Measurements from ENCODE around the gene HS2ST1.
"Not testable (repeated sequence)": the region's sequence is repeated elsewhere in the genome, so short reads cannot be mapped to it uniquely, and the experiment has no call there.

DNA sequence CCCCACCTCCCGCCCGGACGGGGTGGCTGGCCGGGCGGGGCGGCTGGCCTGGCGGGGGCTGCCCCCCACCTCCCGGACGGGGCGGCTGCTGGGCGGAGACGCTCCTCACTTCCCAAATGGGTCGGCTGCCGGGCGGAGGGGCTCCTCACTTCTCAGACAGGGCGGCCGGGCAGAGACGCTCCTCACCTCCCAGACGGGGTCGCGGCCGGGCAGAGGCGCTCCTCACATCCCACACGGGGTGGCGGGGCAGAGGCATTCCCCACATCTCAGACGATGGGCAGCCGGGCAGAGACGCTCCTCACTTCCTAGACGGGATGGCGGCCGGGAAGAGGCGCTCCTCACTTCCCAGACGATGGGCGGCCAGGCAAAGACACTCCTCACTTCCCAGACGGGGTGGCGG is 49.4 kb downstream of the HS2ST1 start:
- TF ChIP-seq, protein P1, sequence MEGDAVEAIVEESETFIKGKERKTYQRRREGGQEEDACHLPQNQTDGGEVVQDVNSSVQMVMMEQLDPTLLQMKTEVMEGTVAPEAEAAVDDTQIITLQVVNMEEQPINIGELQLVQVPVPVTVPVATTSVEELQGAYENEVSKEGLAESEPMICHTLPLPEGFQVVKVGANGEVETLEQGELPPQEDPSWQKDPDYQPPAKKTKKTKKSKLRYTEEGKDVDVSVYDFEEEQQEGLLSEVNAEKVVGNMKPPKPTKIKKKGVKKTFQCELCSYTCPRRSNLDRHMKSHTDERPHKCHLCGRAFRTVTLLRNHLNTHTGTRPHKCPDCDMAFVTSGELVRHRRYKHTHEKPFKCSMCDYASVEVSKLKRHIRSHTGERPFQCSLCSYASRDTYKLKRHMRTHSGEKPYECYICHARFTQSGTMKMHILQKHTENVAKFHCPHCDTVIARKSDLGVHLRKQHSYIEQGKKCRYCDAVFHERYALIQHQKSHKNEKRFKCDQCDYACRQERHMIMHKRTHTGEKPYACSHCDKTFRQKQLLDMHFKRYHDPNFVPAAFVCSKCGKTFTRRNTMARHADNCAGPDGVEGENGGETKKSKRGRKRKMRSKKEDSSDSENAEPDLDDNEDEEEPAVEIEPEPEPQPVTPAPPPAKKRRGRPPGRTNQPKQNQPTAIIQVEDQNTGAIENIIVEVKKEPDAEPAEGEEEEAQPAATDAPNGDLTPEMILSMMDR (IDR thresholded peaks at IDR 0.05), result not testable (repeated sequence)
- not testable (repeated sequence) for TF ChIP-seq POLR2A (IDR thresholded peaks at IDR 0.05); POLR2AphosphoS5 (IDR thresholded peaks at IDR 0.05; ENCODE audit: insufficient read depth in 1 of 2, low read depth in 1 of 2)

Measured in vagina (tissue), 2 donors.